SU-DHL-6 (cell line): ENCODE measurements around the gene RNF113B.

Source experiments
- CTCF ChIP-seq: fragments of 200-600 bp; sonication (generic); IDR thresholded peaks from one replicate; pipeline ENCODE4 v1.5.1; 2017; ENCODE audit warnings: antibody characterized with exemption, mild to moderate bottlenecking, low read length, moderate library complexity; ENCODE audit not compliant: insufficient read depth, poor library complexity, severe bottlenecking
- EZH2phosphoT487 ChIP-seq: fragments of 200-600 bp; sonication (generic), shearing (Covaris generic); conservative IDR thresholded peaks from 2 replicates; pipeline ENCODE4 v1.6.1; 2018; ENCODE audit warnings: mild to moderate bottlenecking, antibody characterized with exemption, low read length, moderate library complexity, mixed read lengths

GRCh38 chr13:98226496-98226895 lies 49.4 kb upstream of the RNF113B start:
- no peak for TF ChIP-seq CTCF
- no peak for TF ChIP-seq EZH2phosphoT487
